ENCODE measurements around the gene SLC28A3. TPM values are rescaled to one million over a fixed set of nuclear protein-coding genes. Genes with fewer than 3 reads are reported as not detected.

The SLC28A3 gene
- total RNA-seq, 6 donors from 2014 or later: 0.11 to 3.6 (median 0.38) TPM

- Histone ChIP-seq H3K4me3 (no peak overlapping the region), H3K9me3 (peaks cover 0 to 8% (median 0%) of the 10 kb centered on the region in 4 donors), H3K4me1 (peaks cover 0 to 2% (median 0%) of the 10 kb centered on the region in 4 donors), H3K27me3 (no peaks in the 10 kb centered on the region), H3K36me3 (no peaks in the 10 kb centered on the region), H3K27ac (no peak overlapping the region)
- DNase-seq (no peak), ATAC-seq (ENCODE audit: low FRiP score in 2 of 2) (no peak)
- no peak for TF ChIP-seq POLR2A (IDR thresholded peaks at IDR 0.05)
- no peak for TF ChIP-seq POLR2AphosphoS5 (IDR thresholded peaks at IDR 0.05)
- no peak for TF ChIP-seq CTCF (IDR thresholded peaks at IDR 0.05)
- TF ChIP-seq EP300 (IDR thresholded peaks at IDR 0.05): no peak
Observed at GRCh38 chr9:84324811-84325210, 15.7 kb downstream of the SLC28A3 start.

DNA sequence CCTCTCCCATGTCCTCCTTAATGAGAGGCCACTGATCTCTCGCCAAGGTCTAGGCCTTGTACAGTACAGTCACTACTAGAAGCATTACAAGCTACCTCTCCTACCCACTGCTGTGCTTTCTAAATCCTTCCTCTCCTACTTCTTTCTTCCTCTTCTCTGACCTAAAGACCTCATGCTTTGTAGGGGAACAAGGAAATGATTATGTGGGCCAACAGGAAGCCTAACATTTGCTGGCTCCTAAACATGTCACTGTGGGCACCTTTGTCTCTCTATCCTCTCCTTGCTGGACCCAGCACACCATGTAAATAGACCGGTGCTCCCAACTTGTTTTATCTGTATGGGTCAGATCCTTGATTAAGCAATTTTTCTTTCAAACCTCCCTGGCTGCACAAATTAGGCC is 16.7 kb downstream of the SLC28A3 start:
- WGBS, 2 donors: 55 to 61% methylated on average over 2 of the region's 2 CpGs
- Histone ChIP-seq H3K9me3 (peaks cover 0 to 7% (median 0%) of the 10 kb centered on the region in 4 donors), H3K36me3 (no peaks in the 10 kb centered on the region), H3K27me3 (no peaks in the 10 kb centered on the region), H3K27ac (peak overlapping the region in 3 of 4 donors; percentile 24 to 54 (median 50)), H3K4me3 (no peak overlapping the region), H3K4me1 (peaks cover 0 to 2% (median 0%) of the 10 kb centered on the region in 4 donors)
- TF ChIP-seq POLR2A (IDR thresholded peaks at IDR 0.05): no peak
- no peak for TF ChIP-seq CTCF (IDR thresholded peaks at IDR 0.05)
- TF ChIP-seq POLR2AphosphoS5 (IDR thresholded peaks at IDR 0.05): no peak
- no peak for TF ChIP-seq EP300 (IDR thresholded peaks at IDR 0.05)
- ATAC-seq (ENCODE audit: low FRiP score in 2 of 2): peak in 1 of 2 donors; percentile 66
- DNase-seq: no peak

GRCh38 chr9:84322828-84323227 is 17.7 kb downstream of the SLC28A3 start:
- no peaks in the 10 kb centered on the region for H3K27me3 ChIP-seq
- no peak overlapping the region for H3K4me3 ChIP-seq
- H3K36me3 ChIP-seq: no peaks in the 10 kb centered on the region
- ATAC-seq (ENCODE audit: low FRiP score in 2 of 2) (no peak), DNase-seq (no peak)
- H3K27ac ChIP-seq: no peak overlapping the region
- WGBS, 2 donors: 95 to 100% methylated on average over 1 of the region's 1 CpG
- H3K4me1 ChIP-seq: peaks cover 0 to 2% (median 0%) of the 10 kb centered on the region in 4 donors
- TF ChIP-seq EP300 (IDR thresholded peaks at IDR 0.05) (no peak), POLR2AphosphoS5 (IDR thresholded peaks at IDR 0.05) (no peak), POLR2A (IDR thresholded peaks at IDR 0.05) (no peak), CTCF (IDR thresholded peaks at IDR 0.05) (no peak)
- H3K9me3 ChIP-seq: no peaks in the 10 kb centered on the region

GRCh38 chr9:84320231-84320630 is 20.3 kb downstream of the SLC28A3 start:
- Histone ChIP-seq H3K27me3 (no peaks in the 10 kb centered on the region), H3K4me1 (peaks cover 0 to 4% (median 0%) of the 10 kb centered on the region in 4 donors), H3K27ac (no peak overlapping the region), H3K4me3 (no peak overlapping the region), H3K9me3 (no peaks in the 10 kb centered on the region), H3K36me3 (no peaks in the 10 kb centered on the region)
- TF ChIP-seq POLR2A (IDR thresholded peaks at IDR 0.05): no peak
- no peak for ATAC-seq (ENCODE audit: low FRiP score in 2 of 2)
- WGBS, 2 donors: 94 to 100% methylated on average over 1 of the region's 1 CpG
- no peak for DNase-seq

DNA sequence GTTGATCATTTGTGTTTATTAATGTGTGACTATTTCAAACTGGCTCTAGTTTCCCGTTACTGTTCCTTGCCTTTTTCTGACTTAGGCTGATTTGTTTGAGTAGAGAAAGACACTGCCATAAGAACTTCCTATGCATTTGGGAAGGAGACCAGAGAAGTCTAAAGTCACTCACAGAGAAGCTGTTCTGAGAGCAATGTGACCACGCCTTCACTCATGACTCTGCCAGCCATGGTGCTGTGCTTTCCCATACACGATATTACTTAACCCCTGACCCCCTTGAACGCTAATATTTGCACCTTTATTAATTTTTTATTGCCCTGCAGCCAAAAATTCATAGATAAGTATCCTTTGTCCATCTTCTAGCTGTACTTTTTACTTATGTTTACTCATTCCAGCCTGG is 20.9 kb downstream of the SLC28A3 start:
- no peak for ATAC-seq (ENCODE audit: low FRiP score in 2 of 2)
- WGBS, 2 donors: 80 to 84% methylated on average over 4 of the region's 4 CpGs

More for the DNA sequence above, 20.9 kb downstream of the SLC28A3 start:
- peaks cover 0 to 9% (median 0%) of the 10 kb centered on the region in 4 donors for H3K4me1 ChIP-seq
- H3K4me3 ChIP-seq: no peak overlapping the region
- no peak overlapping the region for H3K27ac ChIP-seq
- H3K9me3 ChIP-seq: no peaks in the 10 kb centered on the region
- no peaks in the 10 kb centered on the region for H3K27me3 ChIP-seq
- no peak for TF ChIP-seq POLR2AphosphoS5 (IDR thresholded peaks at IDR 0.05)
- TF ChIP-seq CTCF (IDR thresholded peaks at IDR 0.05): no peak
- TF ChIP-seq POLR2A (IDR thresholded peaks at IDR 0.05): no peak
- TF ChIP-seq EP300 (IDR thresholded peaks at IDR 0.05): no peak
- DNase-seq: no peak
- H3K36me3 ChIP-seq: no peaks in the 10 kb centered on the region

Measured in upper lobe of left lung (tissue), 6 donors.